PC-3 (cell line): Measurements from ENCODE around the gene RBSN. TPM values are rescaled to one million over a fixed set of nuclear protein-coding genes. Genes with fewer than 3 reads are reported as not detected.

Experiments
- ATAC-seq: fragments of 200-7000 bp; cut with Tn5 transposase; 2 replicates; pipeline ENCODE4 v1.9.1; 2020; ENCODE audit warnings: mild to moderate bottlenecking, moderate library complexity
- BruUV-seq: library from RNA; stranded (reverse); fragments of 400-500 nt; replicated peaks from 2 replicates; lab custom pipeline; 2021; lab: Mats Ljungman, UMichigan
- CTCF ChIA-PET: fragments of 300-600 bp; sonication (Branson Sonifier 250); formaldehyde crosslinking; loops from one replicate; lab custom pipeline; 2022; ENCODE audit warnings: antibody characterized with exemption; lab: Charles Lee
- POLR2A ChIA-PET: fragments of 300-600 bp; sonication (Branson Sonifier 250); formaldehyde crosslinking; loops from one replicate; lab custom pipeline; 2022; ENCODE audit warnings: antibody characterized with exemption; ENCODE audit not compliant: unreplicated experiment; lab: Charles Lee
- DNase-seq: peaks from one replicate; pipeline ENCODE4 v3.0.0-alpha.2; 2015
- H2AFZ ChIP-seq: fragments of 300-600 bp; sonication (generic); 2 replicates; pipeline ENCODE4 v1.6.0; 2016; ENCODE audit warnings: antibody characterized with exemption, low read length
- H3F3A ChIP-seq: fragments of 300-600 bp; sonication (generic); one replicate; pipeline ENCODE4 v1.6.0; 2017; ENCODE audit warnings: antibody characterized with exemption, low read length, control low read depth, mild to moderate bottlenecking; ENCODE audit not compliant: unreplicated experiment
- H3K27ac ChIP-seq: fragments of 300-600 bp; sonication (generic); 2 replicates; pipeline ENCODE4 v1.5.1; 2016; ENCODE audit warnings: mild to moderate bottlenecking, low read length
- H3K27me3 ChIP-seq: fragments of 300-600 bp; sonication (generic); 2 replicates; pipeline ENCODE4 v1.6.1; 2016; ENCODE audit warnings: low read length, mixed read lengths
- H3K36me3 ChIP-seq: fragments of 300-600 bp; sonication (generic); 2 replicates; pipeline ENCODE4 v1.6.1; 2016; ENCODE audit warnings: low read depth, mixed run types, low read length, mixed read lengths
- H3K4me1 ChIP-seq: fragments of 300-600 bp; sonication (generic); 2 replicates; pipeline ENCODE4 v1.5.1; 2016; ENCODE audit warnings: low read length; ENCODE audit not compliant: insufficient read depth
- H3K4me2 ChIP-seq: fragments of 300-600 bp; sonication (generic); 2 replicates; pipeline ENCODE4 v1.6.0; 2016; ENCODE audit warnings: low read length
- H3K4me3 ChIP-seq: fragments of 300-600 bp; sonication (generic); 2 replicates; pipeline ENCODE4 v1.5.1; 2016; ENCODE audit warnings: mild to moderate bottlenecking, low read length, mixed read lengths
- H3K79me2 ChIP-seq: fragments of 300-600 bp; sonication (generic); 2 replicates; pipeline ENCODE4 v1.6.1; 2017; ENCODE audit warnings: low read length, mixed read lengths
- H3K9ac ChIP-seq: fragments of 300-600 bp; sonication (generic); 2 replicates; pipeline ENCODE4 v1.6.0; 2016; ENCODE audit warnings: mild to moderate bottlenecking, low read length
- H3K9me2 ChIP-seq: fragments of 300-600 bp; sonication (generic); replicated peaks from 2 replicates; pipeline ENCODE4 v1.6.1; 2016; ENCODE audit warnings: mixed run types, low read length, mixed read lengths
- H3K9me3 ChIP-seq: fragments of 300-600 bp; sonication (generic); 2 replicates; pipeline ENCODE4 v1.6.1; 2016; ENCODE audit warnings: low read length, mixed read lengths
- H4K20me1 ChIP-seq: fragments of 300-600 bp; sonication (generic); 2 replicates; pipeline ENCODE4 v1.6.1; 2016; ENCODE audit warnings: low read length, mixed read lengths
- CTCF ChIP-seq: fragments of 300-600 bp; sonication (generic); conservative IDR thresholded peaks from 2 replicates; pipeline ENCODE4 v1.5.1; 2017; ENCODE audit warnings: antibody characterized with exemption, low read depth, mild to moderate bottlenecking, low read length
- EZH2 ChIP-seq: fragments of 300-600 bp; sonication (generic); IDR thresholded peaks from one replicate; pipeline ENCODE4 v1.6.1; 2017; ENCODE audit warnings: antibody characterized with exemption, mild to moderate bottlenecking, low read length; ENCODE audit not compliant: unreplicated experiment
- EZH2phosphoT487 ChIP-seq: fragments of 300-600 bp; sonication (generic); IDR thresholded peaks from 2 replicates; pipeline ENCODE4 v1.6.1; 2018; ENCODE audit warnings: mild to moderate bottlenecking, antibody characterized with exemption, low read length, borderline replicate concordance
- intact Hi-C: fragments of 100-400 bp; cut with micrococcal nuclease; formaldehyde crosslinking; loops from 2 replicates; pipeline ENCODE4 v1.9.0; 2023
- total RNA-seq: library from RNA; depleted of rRNA; stranded (reverse); fragments of >200 nt; gene quantifications from 2 replicates; pipeline ENCODE4 v1.2.3, GENCODE V29; 2014

The RBSN gene
- total RNA-seq, 1 experiment from 2014 or later: 18.7 TPM

DNA sequence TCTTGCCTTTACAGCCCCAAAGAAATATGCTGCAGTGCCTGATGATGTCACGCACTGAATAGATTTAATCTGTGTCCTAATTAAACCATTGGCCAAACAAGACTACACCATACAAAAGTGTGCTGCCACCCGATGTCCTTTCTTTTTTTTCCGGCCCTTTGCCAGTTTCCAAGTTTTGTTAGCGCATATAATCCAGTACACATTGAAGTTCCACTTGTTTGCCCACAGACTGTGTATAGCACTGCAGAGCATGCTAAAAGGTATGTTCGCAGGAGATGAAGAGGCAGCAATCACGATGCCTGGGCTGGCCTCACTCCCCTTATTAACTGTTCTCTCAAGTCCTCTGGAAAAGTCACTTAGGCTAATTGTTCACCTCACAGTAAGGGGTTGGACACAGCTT lies 60.6 kb downstream of the RBSN start:
- Histone ChIP-seq H3K9me3 (no peaks in the 10 kb centered on the region), H3K4me3 (no peak overlapping the region), H3K4me2 (no peak overlapping the region), H4K20me1 (peaks cover 8% of the 10 kb centered on the region), H3K36me3 (peaks cover 57% of the 10 kb centered on the region), H3K9ac (no peak overlapping the region), H3K4me1 (no peaks in the 10 kb centered on the region), H3K27ac (no peak overlapping the region), H2AFZ (no peak overlapping the region), H3F3A (no peaks in the 10 kb centered on the region), H3K79me2 (no peaks in the 10 kb centered on the region), H3K9me2 (no peaks in the 10 kb centered on the region), H3K27me3 (no peaks in the 10 kb centered on the region)
- DNase-seq: no peak
- no TSS peak for BruUV-seq
- ChIA-PET POLR2A (no interaction called here), CTCF (no interaction called here)
- intact Hi-C loops: no loop called here
- ATAC-seq: no peak
- TF ChIP-seq CTCF: no peak
- no peak for TF ChIP-seq EZH2phosphoT487

DNA sequence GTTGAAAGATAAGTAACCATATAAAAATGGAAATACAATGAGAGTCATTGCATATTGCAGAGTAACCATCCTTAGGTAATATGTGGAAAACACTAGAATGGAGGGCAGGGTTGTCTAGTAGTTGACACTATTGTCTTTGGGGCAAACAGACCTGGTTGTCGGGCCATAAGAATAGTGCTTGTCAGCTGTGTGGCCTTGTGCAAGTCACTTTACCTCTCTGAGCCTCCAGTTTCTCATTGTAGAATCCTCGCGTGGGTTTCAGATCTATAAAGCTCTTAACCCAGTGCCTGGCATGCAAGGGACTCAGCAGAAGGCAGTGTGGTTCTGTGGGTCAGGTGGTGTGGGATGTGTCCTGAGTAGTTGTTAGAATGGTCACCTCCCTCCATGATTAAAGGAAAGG lies 65.8 kb downstream of the RBSN start:
- intact Hi-C loops: no loop called here
- CTCF ChIA-PET: interaction anchor here (0.6 kb wide), 1 partner anchor 252 kb away, joined by 15 read pairs; no protein-coding TSS in a partner anchor

GRCh38 chr3:15032650-15033049 lies 66.3 kb downstream of the RBSN start:
- peaks cover 41% of the 10 kb centered on the region for H3K36me3 ChIP-seq
- no peak overlapping the region for H3K27ac ChIP-seq
- no peaks in the 10 kb centered on the region for H3F3A ChIP-seq
- no peaks in the 10 kb centered on the region for H3K79me2 ChIP-seq
- no peaks in the 10 kb centered on the region for H3K4me1 ChIP-seq
- POLR2A ChIA-PET: no interaction called here
- H3K4me2 ChIP-seq: no peak overlapping the region
- no peak overlapping the region for H3K9ac ChIP-seq
- intact Hi-C loops: no loop called here
- H3K27me3 ChIP-seq: no peaks in the 10 kb centered on the region
- no peaks in the 10 kb centered on the region for H3K9me3 ChIP-seq
- DNase-seq (no peak), ATAC-seq (no peak)
- H3K4me3 ChIP-seq: no peak overlapping the region
- H3K9me2 ChIP-seq: no peaks in the 10 kb centered on the region
- TF ChIP-seq EZH2: no peak
- no peak for TF ChIP-seq CTCF
- TF ChIP-seq EZH2phosphoT487: no peak
- no peak overlapping the region for H2AFZ ChIP-seq
- CTCF ChIA-PET: no interaction called here
- H4K20me1 ChIP-seq: no peaks in the 10 kb centered on the region
- BruUV-seq: no TSS peak

More for the DNA sequence above, 65.8 kb downstream of the RBSN start:
- Histone ChIP-seq H3K27ac (no peak overlapping the region), H3K36me3 (peaks cover 45% of the 10 kb centered on the region), H2AFZ (no peak overlapping the region), H3K4me2 (no peak overlapping the region), H3F3A (no peaks in the 10 kb centered on the region), H3K4me1 (no peaks in the 10 kb centered on the region), H3K9me2 (no peaks in the 10 kb centered on the region), H4K20me1 (no peaks in the 10 kb centered on the region), H3K9ac (no peak overlapping the region), H3K79me2 (no peaks in the 10 kb centered on the region), H3K27me3 (no peaks in the 10 kb centered on the region), H3K9me3 (no peaks in the 10 kb centered on the region), H3K4me3 (no peak overlapping the region)
- DNase-seq: no peak
- no peak for TF ChIP-seq CTCF
- no peak for TF ChIP-seq EZH2
- TF ChIP-seq EZH2phosphoT487: no peak
- POLR2A ChIA-PET: no interaction called here
- ATAC-seq: no peak
- BruUV-seq: no TSS peak
